PFSK-1 (cell line): ENCODE measurements around the gene UGT1A1.

Source experiments
- FOXP2 ChIP-seq: optimal IDR thresholded peaks from 2 replicates; pipeline ENCODE3; 2011; ENCODE audit warnings: borderline replicate concordance, control low read depth, inconsistent platforms; ENCODE audit not compliant: insufficient read depth; ENCODE audit errors: extremely low read length, extremely low read depth
- POLR2AphosphoS5 ChIP-seq: IDR thresholded peaks from 2 replicates; pipeline ENCODE4 v1.6.1; 2012; ENCODE audit warnings: low read depth, mild to moderate bottlenecking, control low read depth, low read length, moderate library complexity
- SIN3A ChIP-seq: IDR thresholded peaks from 2 replicates; pipeline ENCODE4 v1.6.1; 2012; ENCODE audit warnings: mild to moderate bottlenecking, low read length, moderate library complexity, borderline replicate concordance; ENCODE audit not compliant: insufficient read depth
- TAF1 ChIP-seq: IDR thresholded peaks from 2 replicates; pipeline ENCODE4 v1.6.1; 2012; ENCODE audit warnings: low read length, control low read depth, borderline replicate concordance; ENCODE audit not compliant: insufficient read depth
- TF ChIP-seq, protein P1 (sequence below), 2 experiments: IDR thresholded peaks; 2 replicates each; pipeline versions ENCODE4 v1.6.1 to v1.8.0; 2011 to 2012; ENCODE audit warnings: low read depth in 2 of 2, low read length in 2 of 2, control low read depth in 1 of 2, inconsistent platforms in 1 of 2, mild to moderate bottlenecking in 1 of 2, moderate library complexity in 1 of 2; ENCODE audit not compliant: insufficient read depth in 1 of 2

Gene UGT1A1

DNA sequence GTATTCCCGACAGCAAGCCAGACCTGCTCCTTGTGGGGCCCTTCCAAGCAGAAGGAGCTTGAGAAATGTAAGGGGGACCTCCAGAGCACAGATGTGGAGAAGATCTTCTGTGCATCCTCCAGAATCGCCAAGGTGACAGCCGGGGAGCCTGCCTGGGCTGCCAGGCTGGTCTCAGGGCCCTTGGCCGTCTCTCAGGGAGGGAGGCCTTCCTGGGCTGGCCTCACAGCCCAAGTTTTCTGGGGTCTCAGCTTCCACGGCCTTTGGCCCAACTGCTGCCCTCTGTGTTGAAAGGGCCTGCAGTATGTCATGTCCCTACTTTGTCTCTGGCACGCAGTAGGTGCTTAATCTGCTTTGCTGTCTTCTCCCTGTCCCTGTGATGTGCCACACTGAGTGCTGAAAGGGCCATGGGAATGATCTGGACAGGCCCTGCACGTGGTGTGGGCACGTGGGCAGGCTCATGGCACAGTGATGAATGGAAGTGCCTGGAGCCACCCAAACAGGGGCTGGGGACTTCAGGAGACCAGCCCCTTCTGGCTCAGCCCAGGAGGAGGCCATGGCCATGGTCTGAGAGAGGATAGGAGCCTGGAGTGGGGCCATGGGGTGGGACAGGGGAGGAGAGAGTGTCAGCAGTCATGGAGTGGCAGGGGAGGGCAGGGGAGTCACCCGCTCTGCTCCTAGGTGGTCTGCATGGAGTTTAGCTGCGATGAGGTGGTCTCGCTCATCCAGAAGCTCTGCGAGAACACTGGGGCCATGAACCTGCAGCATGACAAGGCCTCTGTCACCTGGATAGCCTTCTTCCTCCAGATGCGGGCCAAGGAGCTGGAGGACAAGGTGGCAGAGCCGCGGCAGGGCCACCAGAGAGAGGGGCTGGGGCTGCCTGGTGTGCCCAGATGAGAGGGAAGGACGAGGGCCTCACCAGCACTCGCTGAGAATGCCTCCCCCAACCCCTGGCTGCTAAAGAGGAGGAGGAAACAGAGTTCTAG lies 58.9 kb downstream of the UGT1A1 start:
- TF ChIP-seq, protein P1, sequence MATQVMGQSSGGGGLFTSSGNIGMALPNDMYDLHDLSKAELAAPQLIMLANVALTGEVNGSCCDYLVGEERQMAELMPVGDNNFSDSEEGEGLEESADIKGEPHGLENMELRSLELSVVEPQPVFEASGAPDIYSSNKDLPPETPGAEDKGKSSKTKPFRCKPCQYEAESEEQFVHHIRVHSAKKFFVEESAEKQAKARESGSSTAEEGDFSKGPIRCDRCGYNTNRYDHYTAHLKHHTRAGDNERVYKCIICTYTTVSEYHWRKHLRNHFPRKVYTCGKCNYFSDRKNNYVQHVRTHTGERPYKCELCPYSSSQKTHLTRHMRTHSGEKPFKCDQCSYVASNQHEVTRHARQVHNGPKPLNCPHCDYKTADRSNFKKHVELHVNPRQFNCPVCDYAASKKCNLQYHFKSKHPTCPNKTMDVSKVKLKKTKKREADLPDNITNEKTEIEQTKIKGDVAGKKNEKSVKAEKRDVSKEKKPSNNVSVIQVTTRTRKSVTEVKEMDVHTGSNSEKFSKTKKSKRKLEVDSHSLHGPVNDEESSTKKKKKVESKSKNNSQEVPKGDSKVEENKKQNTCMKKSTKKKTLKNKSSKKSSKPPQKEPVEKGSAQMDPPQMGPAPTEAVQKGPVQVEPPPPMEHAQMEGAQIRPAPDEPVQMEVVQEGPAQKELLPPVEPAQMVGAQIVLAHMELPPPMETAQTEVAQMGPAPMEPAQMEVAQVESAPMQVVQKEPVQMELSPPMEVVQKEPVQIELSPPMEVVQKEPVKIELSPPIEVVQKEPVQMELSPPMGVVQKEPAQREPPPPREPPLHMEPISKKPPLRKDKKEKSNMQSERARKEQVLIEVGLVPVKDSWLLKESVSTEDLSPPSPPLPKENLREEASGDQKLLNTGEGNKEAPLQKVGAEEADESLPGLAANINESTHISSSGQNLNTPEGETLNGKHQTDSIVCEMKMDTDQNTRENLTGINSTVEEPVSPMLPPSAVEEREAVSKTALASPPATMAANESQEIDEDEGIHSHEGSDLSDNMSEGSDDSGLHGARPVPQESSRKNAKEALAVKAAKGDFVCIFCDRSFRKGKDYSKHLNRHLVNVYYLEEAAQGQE (IDR thresholded peaks at IDR 0.05; ENCODE audit: insufficient read depth in 1 of 2, low read depth in 2 of 2, low read length in 2 of 2): no peak
- TF ChIP-seq POLR2AphosphoS5 (no peak), TAF1 (no peak), SIN3A (no peak), FOXP2 (no peak)

DNA sequence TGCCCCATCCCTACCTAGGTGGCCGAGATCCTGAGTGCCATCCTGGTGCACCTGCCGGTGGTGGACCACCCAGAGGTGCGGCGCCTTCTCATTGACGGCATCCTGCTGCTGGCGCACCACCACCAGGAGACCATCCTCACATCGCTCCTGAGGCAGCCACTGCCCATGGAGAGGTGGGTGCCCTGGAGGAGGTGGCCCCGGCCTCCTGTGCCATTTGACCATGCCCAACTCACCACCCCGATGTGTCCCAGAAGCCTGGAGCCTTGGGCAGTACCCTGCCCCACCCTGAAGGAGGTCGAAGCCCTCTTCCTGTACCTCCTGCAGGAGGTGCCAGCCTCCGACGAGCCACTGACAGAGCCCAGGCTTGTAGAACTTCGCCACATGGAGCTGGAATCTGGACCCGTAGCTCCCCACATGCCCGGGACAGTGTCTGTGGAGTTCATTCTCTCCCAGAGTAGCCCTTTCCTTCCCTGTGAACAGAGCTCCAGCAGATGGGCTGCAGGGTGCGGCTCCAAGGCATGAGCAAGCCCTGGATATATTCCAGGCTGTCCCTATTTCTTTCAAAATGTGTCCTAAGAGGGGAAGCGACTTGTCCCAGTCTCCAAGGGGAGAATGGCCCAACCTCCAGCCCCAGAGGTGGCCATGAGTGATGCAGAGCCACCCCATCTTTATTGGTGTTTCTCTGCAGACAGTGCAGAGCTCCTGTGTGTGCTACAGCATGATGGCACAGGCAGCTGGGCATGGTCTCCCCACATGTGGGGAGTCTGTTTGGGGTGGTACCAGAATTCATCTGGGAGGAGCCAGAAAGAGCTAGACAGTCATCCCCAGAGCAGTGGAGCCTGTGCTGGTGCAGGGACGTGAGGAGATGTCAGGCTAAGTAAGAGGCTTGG lies 60.1 kb downstream of the UGT1A1 start:
- no peak for TF ChIP-seq TAF1
- TF ChIP-seq SIN3A: no peak
- TF ChIP-seq, protein P1 (IDR thresholded peaks at IDR 0.05; ENCODE audit: insufficient read depth in 1 of 2, low read depth in 2 of 2, low read length in 2 of 2): no peak
- no peak for TF ChIP-seq POLR2AphosphoS5
- TF ChIP-seq FOXP2: no peak

DNA sequence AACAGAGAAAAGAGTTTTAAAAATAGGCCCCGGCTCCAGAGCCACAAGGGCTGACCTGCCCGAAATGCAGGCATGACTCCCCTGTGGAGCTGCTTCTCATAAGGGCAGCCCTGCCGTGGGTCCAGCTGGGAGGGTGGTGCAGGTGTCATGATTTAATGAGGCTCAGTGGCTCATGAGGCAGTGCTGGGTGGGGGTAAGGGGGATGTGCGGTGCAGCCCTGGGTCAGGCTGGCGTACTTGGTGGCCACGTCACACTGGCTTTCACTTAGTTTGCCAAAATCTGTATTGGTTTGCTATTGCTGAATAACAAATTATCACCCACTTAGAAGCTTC lies 60.7 kb downstream of the UGT1A1 start:
- TF ChIP-seq TAF1 (no peak), POLR2AphosphoS5 (no peak), SIN3A (no peak), FOXP2 (no peak)
- TF ChIP-seq, protein P1 (IDR thresholded peaks at IDR 0.05; ENCODE audit: insufficient read depth in 1 of 2, low read depth in 2 of 2, low read length in 2 of 2): no peak

DNA sequence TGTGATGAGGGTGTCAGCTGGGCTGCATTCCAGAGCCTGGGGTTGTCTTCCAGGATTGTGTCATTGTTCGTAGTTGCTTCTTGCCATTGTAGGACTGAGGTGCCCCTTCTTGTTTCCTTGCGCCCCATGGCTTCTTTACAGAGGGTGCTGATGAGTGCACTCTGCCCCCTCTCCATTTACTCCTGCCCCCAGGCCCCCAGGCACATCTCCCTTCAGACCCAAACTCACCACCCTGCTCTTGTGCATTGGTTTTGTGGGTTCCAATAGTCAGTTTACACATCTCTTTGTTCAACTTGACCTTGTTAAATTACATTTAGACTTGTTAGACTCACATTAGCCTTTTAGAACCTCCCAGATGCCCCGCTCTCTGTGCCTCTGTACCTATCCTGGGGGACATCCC lies 61.1 kb downstream of the UGT1A1 start:
- TF ChIP-seq, protein P1 (IDR thresholded peaks at IDR 0.05; ENCODE audit: insufficient read depth in 1 of 2, low read depth in 2 of 2, low read length in 2 of 2): no peak
- no peak for TF ChIP-seq FOXP2
- TF ChIP-seq POLR2AphosphoS5: no peak
